GM23338 (cell line): ENCODE data around the gene ZFYVE28. TPM values are rescaled to one million over a fixed set of nuclear protein-coding genes. Genes with fewer than 3 reads are reported as not detected.

Experiments
- ATAC-seq: fragments of 200-7000 bp; cut with Tn5 transposase; 3 replicates; pipeline ENCODE4 v1.9.1; 2020
- DNase-seq: peaks from one replicate; pipeline ENCODE4 v3.0.0-alpha.2; 2015; ENCODE audit warnings: low spot score
- H2AFZ ChIP-seq: fragments of 200-600 bp; sonication (generic); 2 replicates; pipeline ENCODE4 v1.8.0; 2016; ENCODE audit warnings: antibody characterized with exemption, mild to moderate bottlenecking, moderate library complexity
- H3F3A ChIP-seq: fragments of 200-600 bp; sonication (generic); replicated peaks from 2 replicates; pipeline ENCODE4 v1.8.0; 2017; ENCODE audit warnings: antibody characterized with exemption, mixed run types, low read depth
- H3K27ac ChIP-seq: fragments of 200-600 bp; sonication (generic); 2 replicates; pipeline ENCODE4 v1.6.1; 2016; ENCODE audit warnings: low read depth
- H3K27me3 ChIP-seq: fragments of 200-600 bp; sonication (generic); 2 replicates; pipeline ENCODE4 v1.8.0; 2016; ENCODE audit warnings: mild to moderate bottlenecking, mixed run types, moderate library complexity; ENCODE audit not compliant: insufficient read depth
- H3K36me3 ChIP-seq: fragments of 200-600 bp; sonication (generic); 2 replicates; pipeline ENCODE4 v1.8.0; 2016; ENCODE audit warnings: mild to moderate bottlenecking; ENCODE audit not compliant: insufficient read depth
- H3K4me1 ChIP-seq: fragments of 200-600 bp; sonication (generic); 2 replicates; pipeline ENCODE4 v1.8.0; 2016; ENCODE audit warnings: mild to moderate bottlenecking, moderate library complexity; ENCODE audit not compliant: insufficient read depth
- H3K4me2 ChIP-seq: fragments of 200-600 bp; sonication (generic); 2 replicates; pipeline ENCODE4 v1.7.1; 2017; ENCODE audit warnings: mixed run types
- H3K4me3 ChIP-seq: fragments of 200-600 bp; sonication (generic); 2 replicates; pipeline ENCODE4 v1.6.1; 2016; ENCODE audit warnings: mixed run types
- H3K79me2 ChIP-seq: fragments of 200-600 bp; sonication (generic); replicated peaks from 2 replicates; pipeline ENCODE4 v1.8.0; 2017; ENCODE audit warnings: mild to moderate bottlenecking; ENCODE audit not compliant: insufficient read depth
- H3K9me2 ChIP-seq: fragments of 200-600 bp; sonication (generic); 2 replicates; pipeline ENCODE4 v1.8.0; 2017; ENCODE audit not compliant: insufficient read depth
- H4K20me1 ChIP-seq: fragments of 200-600 bp; sonication (generic); replicated peaks from 2 replicates; pipeline ENCODE4 v1.8.0; 2017; ENCODE audit warnings: mild to moderate bottlenecking; ENCODE audit not compliant: insufficient read depth
- H3K27ac Mint-ChIP-seq: 2 replicates; pipeline ENCODE4 v1.8.0; 2020; ENCODE audit warnings: inconsistent platforms, mild to moderate bottlenecking, moderate library complexity, mixed read lengths
- H3K27me3 Mint-ChIP-seq: 3 replicates; pipeline ENCODE4 v1.8.0; 2022; ENCODE audit warnings: low read depth, mild to moderate bottlenecking, moderate library complexity, mixed read lengths, inconsistent platforms; ENCODE audit not compliant: insufficient read depth, poor library complexity
- H3K36me3 Mint-ChIP-seq: 3 replicates; pipeline ENCODE4 v1.8.0; 2021; ENCODE audit warnings: low read depth, mild to moderate bottlenecking, inconsistent platforms, moderate library complexity, mixed read lengths
- H3K4me1 Mint-ChIP-seq: 3 replicates; pipeline ENCODE4 v1.8.0; 2020; ENCODE audit warnings: mild to moderate bottlenecking, inconsistent platforms, mixed read lengths
- H3K4me3 Mint-ChIP-seq: 3 replicates; pipeline ENCODE4 v1.8.0; 2021; ENCODE audit warnings: moderate library complexity, mild to moderate bottlenecking, inconsistent platforms, mixed read lengths
- H3K9me3 Mint-ChIP-seq: 3 replicates; pipeline ENCODE4 v1.8.0; 2020; ENCODE audit warnings: moderate library complexity, mild to moderate bottlenecking, inconsistent platforms, mixed read lengths
- CREB1 ChIP-seq: fragments of 250-450 bp; sonication (Bioruptor Pico); IDR thresholded peaks from 2 replicates; pipeline ENCODE4 v1.5.0; 2020; ENCODE audit warnings: low read depth, mild to moderate bottlenecking, moderate library complexity
- EZH2 ChIP-seq: fragments of 200-600 bp; sonication (generic); IDR thresholded peaks from one replicate; pipeline ENCODE4 v1.8.0; 2017; ENCODE audit warnings: antibody characterized with exemption, mild to moderate bottlenecking, low read depth; ENCODE audit not compliant: unreplicated experiment
- EZH2phosphoT487 ChIP-seq: fragments of 200-600 bp; sonication (generic); IDR thresholded peaks from one replicate; pipeline ENCODE4 v1.8.1; 2018; ENCODE audit warnings: antibody characterized with exemption; ENCODE audit not compliant: unreplicated experiment
- JUNB ChIP-seq: IDR thresholded peaks from one replicate; pipeline ENCODE4 v1.6.1; 2016; ENCODE audit warnings: antibody characterized with exemption; ENCODE audit not compliant: unreplicated experiment
- NANOG ChIP-seq: IDR thresholded peaks from 2 replicates; pipeline ENCODE4 v1.6.1; 2016; ENCODE audit warnings: antibody characterized with exemption, borderline replicate concordance
- POLR2AphosphoS5 ChIP-seq: IDR thresholded peaks from 2 replicates; pipeline ENCODE4 v1.6.1; 2016; ENCODE audit warnings: antibody characterized with exemption, low read depth
- STAT1 ChIP-seq: IDR thresholded peaks from one replicate; pipeline ENCODE4 v1.6.1; 2016; ENCODE audit warnings: antibody characterized with exemption; ENCODE audit not compliant: unreplicated experiment
- ZNF114 ChIP-seq: fragments of 250-450 bp; sonication (Bioruptor Pico); IDR thresholded peaks from 2 replicates; pipeline ENCODE4 v1.5.0; 2020; ENCODE audit warnings: mild to moderate bottlenecking, moderate library complexity
- ZNF331 ChIP-seq: fragments of 250-450 bp; sonication (Bioruptor Pico); IDR thresholded peaks from 2 replicates; pipeline ENCODE4 v1.5.0; 2020; ENCODE audit warnings: low read depth, mild to moderate bottlenecking, moderate library complexity
- polyA plus RNA-seq: library from polyadenylated mRNA; unstranded; fragments of >200 nt; fragmentation: Nextera tagmentation; extraction: Ambion mirVana; gene quantifications from 2 replicates; pipeline ENCODE4 v1.2.1, GENCODE V29; 2016
- total RNA-seq: library from RNA; depleted of rRNA; stranded (reverse); fragments of >200 nt; shearing (Covaris generic); gene quantifications from 2 replicates; pipeline ENCODE4 v1.2.3, GENCODE V29; 2014
- TF ChIP-seq, protein P1 (sequence below), 2 experiments: fragments of 200-600 bp in 1 of 2; sonication (generic) in 1 of 2; conservative IDR thresholded peaks; 2 replicates each; pipeline versions ENCODE4 v1.5.1 to v1.6.1; 2016 to 2017; ENCODE audit warnings: antibody characterized with exemption in 2 of 2, low read depth in 2 of 2, mild to moderate bottlenecking in 2 of 2, moderate library complexity in 1 of 2
- TF ChIP-seq, protein P2 (sequence below): IDR thresholded peaks from one replicate; pipeline ENCODE4 v1.6.1; 2018; ENCODE audit warnings: antibody characterized with exemption; ENCODE audit not compliant: unreplicated experiment
- TF ChIP-seq, protein P3 (sequence below): IDR thresholded peaks from 2 replicates; pipeline ENCODE4 v1.6.1; 2016; ENCODE audit warnings: antibody characterized with exemption
- TF ChIP-seq, protein P4 (sequence below): fragments of 250-450 bp; sonication (Bioruptor Pico); IDR thresholded peaks from 2 replicates; pipeline ENCODE4 v1.5.0; 2020; ENCODE audit warnings: mild to moderate bottlenecking, moderate library complexity

ZFYVE28 gene
- total and polyA plus RNA-seq, 2 experiments from 2014 or later: 2.6 to 4.6 TPM

DNA sequence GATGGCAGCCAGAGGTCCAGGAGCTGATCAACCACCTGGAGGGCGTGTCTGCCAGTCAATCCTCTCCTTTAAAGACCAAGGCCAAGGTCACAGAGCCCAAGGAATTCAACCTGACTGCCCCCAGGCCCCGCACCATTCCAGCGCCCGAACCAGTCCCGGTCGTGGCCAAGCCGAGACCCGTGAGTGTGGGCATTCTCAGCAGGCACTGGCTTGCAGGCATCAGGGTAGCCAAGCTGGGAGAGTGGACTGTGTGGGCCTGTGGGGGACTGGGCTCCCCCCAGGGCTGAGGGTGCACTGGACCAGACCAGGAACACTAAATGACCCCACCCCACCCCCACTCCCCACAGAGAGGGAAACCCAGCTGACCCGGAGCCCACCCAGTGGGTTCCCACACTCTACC is 26.7 kb upstream of the ZFYVE28 start:
- Histone ChIP-seq H3K36me3 (no peaks in the 10 kb centered on the region), H3F3A (no peaks in the 10 kb centered on the region), H3K27me3 (no peaks in the 10 kb centered on the region), H3K27ac (no peak overlapping the region), H3K79me2 (no peaks in the 10 kb centered on the region), H2AFZ (no peak overlapping the region), H3K4me1 (no peaks in the 10 kb centered on the region), H3K9me2 (peaks cover 13% of the 10 kb centered on the region; the same call in 1 of the 2 replicates), H3K4me2 (no peak overlapping the region), H4K20me1 (no peaks in the 10 kb centered on the region), H3K4me3 (no peak overlapping the region)
- ATAC-seq (no peak), DNase-seq (no peak)
- peaks cover 4% of the 10 kb centered on the region for H3K27me3 Mint-ChIP-seq
- H3K4me1 Mint-ChIP-seq: peaks cover 2% of the 10 kb centered on the region; the same call in 2 of the 3 replicates
- H3K9me3 Mint-ChIP-seq: no peaks in the 10 kb centered on the region
- no peak overlapping the region for H3K4me3 Mint-ChIP-seq
- no peaks in the 10 kb centered on the region for H3K36me3 Mint-ChIP-seq
- H3K27ac Mint-ChIP-seq: no peak overlapping the region
- TF ChIP-seq EZH2phosphoT487 (no peak), STAT1 (no peak), JUNB (no peak), EZH2 (no peak), NANOG (no peak), ZNF331 (CRISPR knock-in tag) (no peak), ZNF114 (no peak), POLR2AphosphoS5 (no peak), CREB1 (no peak)
- TF ChIP-seq, protein P1, sequence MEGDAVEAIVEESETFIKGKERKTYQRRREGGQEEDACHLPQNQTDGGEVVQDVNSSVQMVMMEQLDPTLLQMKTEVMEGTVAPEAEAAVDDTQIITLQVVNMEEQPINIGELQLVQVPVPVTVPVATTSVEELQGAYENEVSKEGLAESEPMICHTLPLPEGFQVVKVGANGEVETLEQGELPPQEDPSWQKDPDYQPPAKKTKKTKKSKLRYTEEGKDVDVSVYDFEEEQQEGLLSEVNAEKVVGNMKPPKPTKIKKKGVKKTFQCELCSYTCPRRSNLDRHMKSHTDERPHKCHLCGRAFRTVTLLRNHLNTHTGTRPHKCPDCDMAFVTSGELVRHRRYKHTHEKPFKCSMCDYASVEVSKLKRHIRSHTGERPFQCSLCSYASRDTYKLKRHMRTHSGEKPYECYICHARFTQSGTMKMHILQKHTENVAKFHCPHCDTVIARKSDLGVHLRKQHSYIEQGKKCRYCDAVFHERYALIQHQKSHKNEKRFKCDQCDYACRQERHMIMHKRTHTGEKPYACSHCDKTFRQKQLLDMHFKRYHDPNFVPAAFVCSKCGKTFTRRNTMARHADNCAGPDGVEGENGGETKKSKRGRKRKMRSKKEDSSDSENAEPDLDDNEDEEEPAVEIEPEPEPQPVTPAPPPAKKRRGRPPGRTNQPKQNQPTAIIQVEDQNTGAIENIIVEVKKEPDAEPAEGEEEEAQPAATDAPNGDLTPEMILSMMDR (conservative IDR thresholded peaks at IDR 0.05; ENCODE audit: low read depth in 2 of 2): no peak
- TF ChIP-seq, protein P2, sequence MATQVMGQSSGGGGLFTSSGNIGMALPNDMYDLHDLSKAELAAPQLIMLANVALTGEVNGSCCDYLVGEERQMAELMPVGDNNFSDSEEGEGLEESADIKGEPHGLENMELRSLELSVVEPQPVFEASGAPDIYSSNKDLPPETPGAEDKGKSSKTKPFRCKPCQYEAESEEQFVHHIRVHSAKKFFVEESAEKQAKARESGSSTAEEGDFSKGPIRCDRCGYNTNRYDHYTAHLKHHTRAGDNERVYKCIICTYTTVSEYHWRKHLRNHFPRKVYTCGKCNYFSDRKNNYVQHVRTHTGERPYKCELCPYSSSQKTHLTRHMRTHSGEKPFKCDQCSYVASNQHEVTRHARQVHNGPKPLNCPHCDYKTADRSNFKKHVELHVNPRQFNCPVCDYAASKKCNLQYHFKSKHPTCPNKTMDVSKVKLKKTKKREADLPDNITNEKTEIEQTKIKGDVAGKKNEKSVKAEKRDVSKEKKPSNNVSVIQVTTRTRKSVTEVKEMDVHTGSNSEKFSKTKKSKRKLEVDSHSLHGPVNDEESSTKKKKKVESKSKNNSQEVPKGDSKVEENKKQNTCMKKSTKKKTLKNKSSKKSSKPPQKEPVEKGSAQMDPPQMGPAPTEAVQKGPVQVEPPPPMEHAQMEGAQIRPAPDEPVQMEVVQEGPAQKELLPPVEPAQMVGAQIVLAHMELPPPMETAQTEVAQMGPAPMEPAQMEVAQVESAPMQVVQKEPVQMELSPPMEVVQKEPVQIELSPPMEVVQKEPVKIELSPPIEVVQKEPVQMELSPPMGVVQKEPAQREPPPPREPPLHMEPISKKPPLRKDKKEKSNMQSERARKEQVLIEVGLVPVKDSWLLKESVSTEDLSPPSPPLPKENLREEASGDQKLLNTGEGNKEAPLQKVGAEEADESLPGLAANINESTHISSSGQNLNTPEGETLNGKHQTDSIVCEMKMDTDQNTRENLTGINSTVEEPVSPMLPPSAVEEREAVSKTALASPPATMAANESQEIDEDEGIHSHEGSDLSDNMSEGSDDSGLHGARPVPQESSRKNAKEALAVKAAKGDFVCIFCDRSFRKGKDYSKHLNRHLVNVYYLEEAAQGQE: no peak
- TF ChIP-seq, protein P3, sequence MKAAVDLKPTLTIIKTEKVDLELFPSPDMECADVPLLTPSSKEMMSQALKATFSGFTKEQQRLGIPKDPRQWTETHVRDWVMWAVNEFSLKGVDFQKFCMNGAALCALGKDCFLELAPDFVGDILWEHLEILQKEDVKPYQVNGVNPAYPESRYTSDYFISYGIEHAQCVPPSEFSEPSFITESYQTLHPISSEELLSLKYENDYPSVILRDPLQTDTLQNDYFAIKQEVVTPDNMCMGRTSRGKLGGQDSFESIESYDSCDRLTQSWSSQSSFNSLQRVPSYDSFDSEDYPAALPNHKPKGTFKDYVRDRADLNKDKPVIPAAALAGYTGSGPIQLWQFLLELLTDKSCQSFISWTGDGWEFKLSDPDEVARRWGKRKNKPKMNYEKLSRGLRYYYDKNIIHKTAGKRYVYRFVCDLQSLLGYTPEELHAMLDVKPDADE: no peak
- TF ChIP-seq, protein P4, sequence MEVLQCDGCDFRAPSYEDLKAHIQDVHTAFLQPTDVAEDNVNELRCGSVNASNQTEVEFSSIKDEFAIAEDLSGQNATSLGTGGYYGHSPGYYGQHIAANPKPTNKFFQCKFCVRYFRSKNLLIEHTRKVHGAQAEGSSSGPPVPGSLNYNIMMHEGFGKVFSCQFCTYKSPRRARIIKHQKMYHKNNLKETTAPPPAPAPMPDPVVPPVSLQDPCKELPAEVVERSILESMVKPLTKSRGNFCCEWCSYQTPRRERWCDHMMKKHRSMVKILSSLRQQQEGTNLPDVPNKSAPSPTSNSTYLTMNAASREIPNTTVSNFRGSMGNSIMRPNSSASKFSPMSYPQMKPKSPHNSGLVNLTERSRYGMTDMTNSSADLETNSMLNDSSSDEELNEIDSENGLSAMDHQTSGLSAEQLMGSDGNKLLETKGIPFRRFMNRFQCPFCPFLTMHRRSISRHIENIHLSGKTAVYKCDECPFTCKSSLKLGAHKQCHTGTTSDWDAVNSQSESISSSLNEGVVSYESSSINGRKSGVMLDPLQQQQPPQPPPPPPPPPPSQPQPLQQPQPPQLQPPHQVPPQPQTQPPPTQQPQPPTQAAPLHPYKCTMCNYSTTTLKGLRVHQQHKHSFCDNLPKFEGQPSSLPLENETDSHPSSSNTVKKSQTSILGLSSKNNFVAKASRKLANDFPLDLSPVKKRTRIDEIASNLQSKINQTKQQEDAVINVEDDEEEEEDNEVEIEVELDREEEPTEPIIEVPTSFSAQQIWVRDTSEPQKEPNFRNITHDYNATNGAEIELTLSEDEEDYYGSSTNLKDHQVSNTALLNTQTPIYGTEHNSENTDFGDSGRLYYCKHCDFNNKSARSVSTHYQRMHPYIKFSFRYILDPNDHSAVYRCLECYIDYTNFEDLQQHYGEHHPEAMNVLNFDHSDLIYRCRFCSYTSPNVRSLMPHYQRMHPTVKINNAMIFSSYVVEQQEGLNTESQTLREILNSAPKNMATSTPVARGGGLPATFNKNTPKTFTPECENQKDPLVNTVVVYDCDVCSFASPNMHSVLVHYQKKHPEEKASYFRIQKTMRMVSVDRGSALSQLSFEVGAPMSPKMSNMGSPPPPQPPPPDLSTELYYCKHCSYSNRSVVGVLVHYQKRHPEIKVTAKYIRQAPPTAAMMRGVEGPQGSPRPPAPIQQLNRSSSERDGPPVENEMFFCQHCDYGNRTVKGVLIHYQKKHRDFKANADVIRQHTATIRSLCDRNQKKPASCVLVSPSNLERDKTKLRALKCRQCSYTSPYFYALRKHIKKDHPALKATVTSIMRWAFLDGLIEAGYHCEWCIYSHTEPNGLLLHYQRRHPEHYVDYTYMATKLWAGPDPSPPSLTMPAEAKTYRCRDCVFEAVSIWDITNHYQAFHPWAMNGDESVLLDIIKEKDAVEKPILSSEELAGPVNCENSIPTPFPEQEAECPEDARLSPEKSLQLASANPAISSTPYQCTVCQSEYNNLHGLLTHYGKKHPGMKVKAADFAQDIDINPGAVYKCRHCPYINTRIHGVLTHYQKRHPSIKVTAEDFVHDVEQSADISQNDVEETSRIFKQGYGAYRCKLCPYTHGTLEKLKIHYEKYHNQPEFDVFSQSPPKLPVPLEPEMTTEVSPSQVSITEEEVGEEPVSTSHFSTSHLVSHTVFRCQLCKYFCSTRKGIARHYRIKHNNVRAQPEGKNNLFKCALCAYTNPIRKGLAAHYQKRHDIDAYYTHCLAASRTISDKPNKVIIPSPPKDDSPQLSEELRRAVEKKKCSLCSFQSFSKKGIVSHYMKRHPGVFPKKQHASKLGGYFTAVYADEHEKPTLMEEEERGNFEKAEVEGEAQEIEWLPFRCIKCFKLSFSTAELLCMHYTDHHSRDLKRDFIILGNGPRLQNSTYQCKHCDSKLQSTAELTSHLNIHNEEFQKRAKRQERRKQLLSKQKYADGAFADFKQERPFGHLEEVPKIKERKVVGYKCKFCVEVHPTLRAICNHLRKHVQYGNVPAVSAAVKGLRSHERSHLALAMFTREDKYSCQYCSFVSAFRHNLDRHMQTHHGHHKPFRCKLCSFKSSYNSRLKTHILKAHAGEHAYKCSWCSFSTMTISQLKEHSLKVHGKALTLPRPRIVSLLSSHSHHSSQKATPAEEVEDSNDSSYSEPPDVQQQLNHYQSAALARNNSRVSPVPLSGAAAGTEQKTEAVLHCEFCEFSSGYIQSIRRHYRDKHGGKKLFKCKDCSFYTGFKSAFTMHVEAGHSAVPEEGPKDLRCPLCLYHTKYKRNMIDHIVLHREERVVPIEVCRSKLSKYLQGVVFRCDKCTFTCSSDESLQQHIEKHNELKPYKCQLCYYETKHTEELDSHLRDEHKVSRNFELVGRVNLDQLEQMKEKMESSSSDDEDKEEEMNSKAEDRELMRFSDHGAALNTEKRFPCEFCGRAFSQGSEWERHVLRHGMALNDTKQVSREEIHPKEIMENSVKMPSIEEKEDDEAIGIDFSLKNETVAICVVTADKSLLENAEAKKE: no peak
